Naive B cell (primary cell): ENCODE data around the gene CDC42EP5. TPM values are rescaled to one million over a fixed set of nuclear protein-coding genes. Genes with fewer than 3 reads are reported as not detected.

Source experiments
- ATAC-seq, 2 donors: fragments of 150-1000 bp; cut with Tn5 transposase; 2 replicates each; pipeline ENCODE4 v1.10.0; 2021; ENCODE audit warnings: low read depth in 2 of 2, mild to moderate bottlenecking in 2 of 2, moderate library complexity in 2 of 2
- DNase-seq: peaks from one replicate; pipeline ENCODE4 v3.0.0; 2022
- H3K27ac Mint-ChIP-seq, 6 donors: one replicate each; pipeline ENCODE4 v1.8.0; 2020 to 2022; ENCODE audit warnings: mild to moderate bottlenecking in 6 of 6, mixed read lengths in 6 of 6, moderate library complexity in 5 of 6, inconsistent platforms in 2 of 6
- H3K27me3 Mint-ChIP-seq, 3 donors: one replicate each; pipeline ENCODE4 v1.8.0; 2021 to 2022; ENCODE audit warnings: mixed read lengths in 3 of 3, mild to moderate bottlenecking in 1 of 3
- H3K36me3 Mint-ChIP-seq, 2 donors: one replicate each; pipeline ENCODE4 v1.8.0; 2020 to 2022; ENCODE audit warnings: mixed read lengths in 2 of 2, inconsistent platforms in 1 of 2, mild to moderate bottlenecking in 1 of 2
- H3K4me1 Mint-ChIP-seq, 3 donors: one replicate each; pipeline ENCODE4 v1.8.0; 2020 to 2022; ENCODE audit warnings: mixed read lengths in 3 of 3, inconsistent platforms in 1 of 3, mild to moderate bottlenecking in 1 of 3, moderate library complexity in 1 of 3
- H3K4me3 Mint-ChIP-seq, 8 donors: one replicate each; pipeline ENCODE4 v1.8.0; 2020 to 2022; ENCODE audit warnings: mild to moderate bottlenecking in 8 of 8, mixed read lengths in 8 of 8, moderate library complexity in 8 of 8, inconsistent platforms in 2 of 8
- H3K9me3 Mint-ChIP-seq, 7 donors: one replicate each; pipeline ENCODE4 v1.8.0; 2020 to 2022; ENCODE audit warnings: mixed read lengths in 7 of 7, mild to moderate bottlenecking in 5 of 7, inconsistent platforms in 2 of 7, moderate library complexity in 1 of 7
- polyA plus RNA-seq, 6 donors: library from polyadenylated mRNA; unstranded; fragments of 300-500 nt; fragmentation: Illumina TruSeq; gene quantifications; one replicate each; pipeline ENCODE4 v1.2.3, GENCODE V29; 2021; ENCODE audit warnings: low read depth in 6 of 6

CDC42EP5 gene
- polyA plus RNA-seq, 6 donors from 2014 or later = not detected

GRCh38 chr19:54457773-54458647 is 15.1 kb downstream of the CDC42EP5 start:
- Mint-ChIP-seq H3K4me1 (peaks cover 19 to 27% (median 21%) of the 10 kb centered on the region in 3 donors), H3K27me3 (no peaks in the 10 kb centered on the region), H3K4me3 (peak overlapping the region in 1 of 8 donors; percentile 15), H3K36me3 (peaks cover 5 to 18% of the 10 kb centered on the region in 2 donors), H3K27ac (peak overlapping the region in 5 of 6 donors; percentile 38 to 87 (median 50)), H3K9me3 (no peaks in the 10 kb centered on the region)
- ATAC-seq (no peak), DNase-seq (no peak)

GRCh38 chr19:54456423-54457373 is 16.4 kb downstream of the CDC42EP5 start:
- ATAC-seq = no peak
- Mint-ChIP-seq H3K27me3 (no peaks in the 10 kb centered on the region), H3K9me3 (no peaks in the 10 kb centered on the region), H3K27ac (peak overlapping the region in 2 of 6 donors; percentile 20 to 81), H3K36me3 (peaks cover 6 to 21% of the 10 kb centered on the region in 2 donors), H3K4me1 (peaks cover 21 to 29% (median 21%) of the 10 kb centered on the region in 3 donors), H3K4me3 (peak overlapping the region in 2 of 8 donors; percentile 22 to 30)
- no peak for DNase-seq

- H3K27ac Mint-ChIP-seq = peak overlapping the region in 3 of 6 donors; percentile 20 to 81 (median 79)
- no peaks in the 10 kb centered on the region for H3K27me3 Mint-ChIP-seq
- no peaks in the 10 kb centered on the region for H3K9me3 Mint-ChIP-seq
- peaks cover 6 to 27% of the 10 kb centered on the region in 2 donors for H3K36me3 Mint-ChIP-seq
- peak overlapping the region in 1 of 8 donors; percentile 22 for H3K4me3 Mint-ChIP-seq
- peaks cover 22 to 34% (median 26%) of the 10 kb centered on the region in 3 donors for H3K4me1 Mint-ChIP-seq
- ATAC-seq = no peak
- no peak for DNase-seq
These were observed 17.2 kb downstream of the CDC42EP5 start for GRCh38 chr19:54455786-54456422.

- Mint-ChIP-seq H3K27me3 (no peaks in the 10 kb centered on the region), H3K4me3 (peak overlapping the region in 3 of 8 donors; percentile 21 to 70 (median 59)), H3K4me1 (peaks cover 31 to 43% (median 35%) of the 10 kb centered on the region in 3 donors), H3K9me3 (no peaks in the 10 kb centered on the region), H3K36me3 (peaks cover 6 to 31% of the 10 kb centered on the region in 2 donors), H3K27ac (peak overlapping the region in 2 of 6 donors; percentile 37 to 81)
- ATAC-seq (no peak), DNase-seq (no peak)
These were observed 18.1 kb downstream of the CDC42EP5 start for GRCh38 chr19:54454781-54455675.

GRCh38 chr19:54453921-54454780 is 18.9 kb downstream of the CDC42EP5 start:
- DNase-seq (no peak), ATAC-seq (no peak)
- Mint-ChIP-seq H3K4me1 (peaks cover 33 to 46% (median 35%) of the 10 kb centered on the region in 3 donors), H3K4me3 (peak overlapping the region in 1 of 8 donors; percentile 21), H3K36me3 (peaks cover 6 to 29% of the 10 kb centered on the region in 2 donors), H3K9me3 (no peaks in the 10 kb centered on the region), H3K27me3 (no peaks in the 10 kb centered on the region), H3K27ac (peak overlapping the region in 2 of 6 donors; percentile 51 to 81)

GRCh38 chr19:54452626-54453025 is 20.5 kb downstream of the CDC42EP5 start:
- Mint-ChIP-seq H3K27me3 (no peaks in the 10 kb centered on the region), H3K4me3 (peak overlapping the region in 1 of 8 donors; percentile 96), H3K4me1 (peaks cover 36 to 49% (median 36%) of the 10 kb centered on the region in 3 donors), H3K27ac (peak overlapping the region in 1 of 6 donors; percentile 81), H3K36me3 (peaks cover 6 to 17% of the 10 kb centered on the region in 2 donors), H3K9me3 (peaks cover 0 to 2% (median 0%) of the 10 kb centered on the region in 7 donors)
- DNase-seq = no peak
- no peak for ATAC-seq

- H3K27ac Mint-ChIP-seq = peak overlapping the region in 1 of 6 donors; percentile 99
- H3K9me3 Mint-ChIP-seq = peaks cover 0 to 2% (median 0%) of the 10 kb centered on the region in 7 donors
- no peaks in the 10 kb centered on the region for H3K27me3 Mint-ChIP-seq
- no peak for ATAC-seq
- H3K4me1 Mint-ChIP-seq = peaks cover 38 to 55% (median 39%) of the 10 kb centered on the region in 3 donors
- peaks cover 6 to 17% of the 10 kb centered on the region in 2 donors for H3K36me3 Mint-ChIP-seq
- H3K4me3 Mint-ChIP-seq = peak overlapping the region in 2 of 8 donors; percentile 96 to 98
- no peak for DNase-seq
These were observed 21.1 kb downstream of the CDC42EP5 start for GRCh38 chr19:54451997-54452396.

- Mint-ChIP-seq H3K27ac (peak overlapping the region in 5 of 6 donors; percentile 95 to 100 (median 99)), H3K9me3 (peaks cover 0 to 2% (median 0%) of the 10 kb centered on the region in 7 donors), H3K36me3 (peaks cover 6 to 17% of the 10 kb centered on the region in 2 donors), H3K4me1 (peaks cover 38 to 55% (median 39%) of the 10 kb centered on the region in 3 donors), H3K4me3 (peak overlapping the region; percentile 89 to 99 (median 98)), H3K27me3 (no peaks in the 10 kb centered on the region)
- no peak for DNase-seq
- no peak for ATAC-seq
These were observed 21.7 kb downstream of the CDC42EP5 start for GRCh38 chr19:54451331-54451871.

GRCh38 chr19:54449701-54450069 is 23.4 kb downstream of the CDC42EP5 start:
- ATAC-seq = no peak

GRCh38 chr19:54448774-54449700 is 24.1 kb downstream of the CDC42EP5 start, which contains the start of gene LENG8:
Gene LENG8, plus strand, starts transcription at chr19:54449199. Its CDS starts 2,146 bp downstream, at chr19:54451345.
- peaks cover 0 to 2% (median 0%) of the 10 kb centered on the region in 7 donors for H3K9me3 Mint-ChIP-seq
- H3K27me3 Mint-ChIP-seq = no peaks in the 10 kb centered on the region
- peak; percentile 99 for DNase-seq
- peak within 1 kb of the TSS; percentile 99 to 100 (median 100) for H3K27ac Mint-ChIP-seq
- peaks cover 6 to 17% of the 10 kb centered on the region in 2 donors for H3K36me3 Mint-ChIP-seq
- peak within 1 kb of the TSS; percentile 89 to 99 (median 98) for H3K4me3 Mint-ChIP-seq
- peaks cover 34 to 57% (median 39%) of the 10 kb centered on the region in 3 donors for H3K4me1 Mint-ChIP-seq
- ATAC-seq = peak; percentile 86 to 88

More at GRCh38 chr19:54449701-54450069, 23.4 kb downstream of the CDC42EP5 start:
- H3K27ac Mint-ChIP-seq = peak overlapping the region; percentile 94 to 100 (median 99)
- H3K4me3 Mint-ChIP-seq = peak overlapping the region; percentile 89 to 99 (median 98)
- peaks cover 38 to 55% (median 39%) of the 10 kb centered on the region in 3 donors for H3K4me1 Mint-ChIP-seq
- peaks cover 0 to 2% (median 0%) of the 10 kb centered on the region in 7 donors for H3K9me3 Mint-ChIP-seq
- DNase-seq = no peak
- H3K36me3 Mint-ChIP-seq = peaks cover 6 to 17% of the 10 kb centered on the region in 2 donors
- no peaks in the 10 kb centered on the region for H3K27me3 Mint-ChIP-seq
